Endothelial cell of umbilical vein (primary cell): Measurements from ENCODE around the gene CDKN3. TPM values are rescaled to one million over a fixed set of nuclear protein-coding genes. Genes with fewer than 3 reads are reported as not detected.

ENCODE experiments used
- BruUV-seq: library from RNA; stranded (reverse); fragments of 400-500 nt; replicated peaks from 2 replicates; lab custom pipeline; 2021; lab: Mats Ljungman, UMichigan
- CTCF ChIA-PET: fragments of 300-600, 350-600 bp; sonication (Branson Sonifier 250); formaldehyde crosslinking; loops from one replicate; lab custom pipeline; 2021; ENCODE audit warnings: antibody characterized with exemption, inconsistent platforms; lab: Charles Lee
- POLR2A ChIA-PET: fragments of 300-600, 350-600 bp; sonication (Branson Sonifier 250); formaldehyde crosslinking; loops from one replicate; lab custom pipeline; 2021; ENCODE audit warnings: antibody characterized with exemption, inconsistent platforms; lab: Charles Lee
- DNase-seq: peaks from one replicate; pipeline ENCODE4 v3.0.0-alpha.2; 2011; ENCODE audit warnings: low read depth, low spot score
- FAIRE-seq: peaks from 2 replicates; lab custom pipeline; 2011; peaks lifted over from hg19 to GRCh38; lab: Jason Lieb, UNC
- H2AFZ ChIP-seq: 2 replicates; pipeline ENCODE4 v1.6.0; 2012; ENCODE audit warnings: low read depth, low read length, control low read depth, inconsistent platforms
- H3K27ac ChIP-seq: 2 replicates; pipeline ENCODE4 v1.5.1; 2011; ENCODE audit warnings: low read depth, mild to moderate bottlenecking, control low read depth, low read length, moderate library complexity; ENCODE audit not compliant: insufficient read depth
- H3K27me3 ChIP-seq, 2 experiments: 2 replicates each; pipeline versions ENCODE4 v1.6.0 to v1.6.1; 2011; ENCODE audit warnings: low read length in 2 of 2, mixed read lengths in 1 of 2; ENCODE audit not compliant: control insufficient read depth in 2 of 2, insufficient read depth in 2 of 2
- H3K36me3 ChIP-seq, 2 experiments: 2 replicates in 1 of 2; 3 replicates in 1 of 2; pipeline ENCODE4 v1.5.1; 2011; ENCODE audit warnings: low read length in 2 of 2, mild to moderate bottlenecking in 1 of 2, moderate library complexity in 1 of 2; ENCODE audit not compliant: control insufficient read depth in 2 of 2, insufficient read depth in 2 of 2; ENCODE audit errors: extremely low read depth in 1 of 2
- H3K4me1 ChIP-seq: 3 replicates; pipeline ENCODE4 v1.5.1; 2011; ENCODE audit warnings: mild to moderate bottlenecking, low read length; ENCODE audit not compliant: control insufficient read depth, insufficient read depth; ENCODE audit errors: extremely low read depth
- H3K4me2 ChIP-seq: 2 replicates; pipeline ENCODE4 v1.6.1; 2011; ENCODE audit warnings: low read length, control low read depth, mixed read lengths; ENCODE audit not compliant: insufficient read depth
- H3K4me3 ChIP-seq, 3 experiments: fragments of 200-600 bp in 1 of 3; sonication (generic), shearing (Covaris generic) in 1 of 3; replicated peaks in 1 of 3; 2 replicates each; pipeline ENCODE4 v1.5.1; 2011 to 2016; ENCODE audit warnings: control low read depth in 3 of 3, low read length in 3 of 3, mild to moderate bottlenecking in 2 of 3, inconsistent platforms in 1 of 3, low read depth in 1 of 3, moderate library complexity in 1 of 3; ENCODE audit not compliant: insufficient read depth in 1 of 3
- H3K79me2 ChIP-seq: 2 replicates; pipeline ENCODE4 v1.6.0; 2012; ENCODE audit warnings: low read length, inconsistent platforms; ENCODE audit not compliant: control insufficient read depth, insufficient read depth
- H3K9ac ChIP-seq: replicated peaks from 2 replicates; pipeline ENCODE3; 2011; ENCODE audit warnings: low read length, control low read depth; ENCODE audit not compliant: insufficient read depth; ENCODE audit errors: extremely low read depth
- H3K9me1 ChIP-seq: replicated peaks from 3 replicates; pipeline ENCODE4 v1.6.0; 2011; ENCODE audit warnings: mild to moderate bottlenecking, low read length; ENCODE audit not compliant: control insufficient read depth, insufficient read depth; ENCODE audit errors: extremely low read depth
- H3K9me3 ChIP-seq: replicated peaks from 2 replicates; pipeline ENCODE4 v1.5.1; 2012; ENCODE audit warnings: low read length, inconsistent platforms; ENCODE audit not compliant: control insufficient read depth, insufficient read depth
- H4K20me1 ChIP-seq: replicated peaks from 2 replicates; pipeline ENCODE3; 2011; ENCODE audit warnings: mild to moderate bottlenecking, low read length; ENCODE audit not compliant: control insufficient read depth, insufficient read depth; ENCODE audit errors: extremely low read depth
- CTCF ChIP-seq, 2 donors: IDR thresholded peaks; 1 replicate in 1 of 2; 2 replicates in 1 of 2; pipeline ENCODE4 v1.5.1; 2011; ENCODE audit warnings: low read length in 2 of 2, mild to moderate bottlenecking in 2 of 2, moderate library complexity in 2 of 2, control low read depth in 1 of 2, inconsistent platforms in 1 of 2, low read depth in 1 of 2; ENCODE audit not compliant: insufficient read depth in 1 of 2; ENCODE audit errors: extremely low read depth in 1 of 2
- EZH2 ChIP-seq: IDR thresholded peaks from 2 replicates; pipeline ENCODE4 v1.6.1; 2012; ENCODE audit warnings: borderline replicate concordance, low read depth, mild to moderate bottlenecking, moderate library complexity, low read length, inconsistent platforms; ENCODE audit not compliant: severe bottlenecking
- FOS ChIP-seq: IDR thresholded peaks from 2 replicates; pipeline ENCODE4 v1.6.1; 2011; ENCODE audit warnings: mild to moderate bottlenecking, low read length, moderate library complexity, borderline replicate concordance; ENCODE audit not compliant: insufficient read depth
- GATA2 ChIP-seq: IDR thresholded peaks from 2 replicates; pipeline ENCODE4 v1.7.0; 2011; ENCODE audit warnings: low read depth, mild to moderate bottlenecking, moderate library complexity, mixed read lengths, low read length; ENCODE audit not compliant: insufficient read length, insufficient read depth
- JUN ChIP-seq: IDR thresholded peaks from 2 replicates; pipeline ENCODE4 v1.6.1; 2011; ENCODE audit warnings: borderline replicate concordance, low read depth; ENCODE audit not compliant: insufficient read length, insufficient read depth
- MAX ChIP-seq: IDR thresholded peaks from 2 replicates; pipeline ENCODE4 v1.6.1; 2011; ENCODE audit not compliant: insufficient read depth, insufficient read length
- MYC ChIP-seq: IDR thresholded peaks from one replicate; pipeline ENCODE4 v1.6.1; 2011; ENCODE audit warnings: mild to moderate bottlenecking, low read depth, low read length
- POLR2A ChIP-seq: IDR thresholded peaks from 2 replicates; pipeline ENCODE4 v1.6.1; 2012; ENCODE audit warnings: low read depth, mild to moderate bottlenecking, control low read depth, low read length
- POLR2AphosphoS5 ChIP-seq: IDR thresholded peaks from 2 replicates; pipeline ENCODE4 v1.6.1; 2012; ENCODE audit warnings: low read depth, mild to moderate bottlenecking, control low read depth, low read length, moderate library complexity; ENCODE audit not compliant: insufficient read depth
- dilution Hi-C: fragments of 300-500 bp; cut with MboI; formaldehyde crosslinking; loops from one replicate; pipeline ENCODE4 v1.15.0; 2019; ENCODE audit warnings: low sequenced_read_pairs; ENCODE audit not compliant: extremely low pct_ligation_motif_present
- intact Hi-C: fragments of 100-400 bp; cut with micrococcal nuclease; formaldehyde crosslinking; loops from one replicate; pipeline ENCODE4 v1.10.0; 2022
- polyA plus RNA-seq, 4 experiments: library from polyadenylated mRNA; depleted of rRNA in 3 of 4; stranded (reverse) in 3 of 4; unstranded in 1 of 4; fragments of >200 nt; gene quantifications; 2 replicates each; pipeline versions ENCODE4 v1.2.1 to v1.2.3, GENCODE V29; 2011 to 2012; ENCODE audit warnings: missing spikeins in 1 of 4
- total RNA-seq: library from RNA; stranded (reverse); gene quantifications from 2 replicates; pipeline ENCODE4 v1.2.3, GENCODE V29; 2021

Gene CDKN3
- total and polyA plus RNA-seq, 2 donors (not counting 3 experiments of a cell fraction or from before 2014, with no cell fraction given) = 36.6 to 52.0 TPM

- no peak overlapping the region for H3K4me3 ChIP-seq
- H3K9ac ChIP-seq = no peak overlapping the region
- no peaks in the 10 kb centered on the region for H4K20me1 ChIP-seq
- no peaks in the 10 kb centered on the region for H3K27me3 ChIP-seq
- DNase-seq (no peak), FAIRE-seq (no peak)
- no peaks in the 10 kb centered on the region for H3K4me1 ChIP-seq
- no peaks in the 10 kb centered on the region for H3K9me1 ChIP-seq
- dilution Hi-C loops (no loop called here), intact Hi-C loops (no loop called here)
- no peak overlapping the region for H3K27ac ChIP-seq
- no TSS peak for BruUV-seq
- CTCF ChIA-PET = interaction anchor here (0.5 kb wide), 1 partner anchor 71 kb away, joined by 3 read pairs; no protein-coding TSS in a partner anchor
- TF ChIP-seq POLR2A (no peak), MAX (no peak), POLR2AphosphoS5 (no peak), GATA2 (no peak), JUN (no peak), FOS (no peak), CTCF (IDR thresholded peaks at IDR 0.05; ENCODE audit: extremely low read depth in 1 of 2, insufficient read depth in 1 of 2, low read depth in 1 of 2, low read length in 2 of 2) (no peak), MYC (no peak), EZH2 (no peak)
- POLR2A ChIA-PET = no interaction called here
- H3K79me2 ChIP-seq = peaks cover 2% of the 10 kb centered on the region
- no peaks in the 10 kb centered on the region for H3K9me3 ChIP-seq
- no peak overlapping the region for H3K4me2 ChIP-seq
- no peak overlapping the region for H2AFZ ChIP-seq
- peaks cover 12 to 14% of the 10 kb centered on the region in 2 experiments for H3K36me3 ChIP-seq
These were observed 28.9 kb downstream of the CDKN3 start for GRCh38 chr14:54425537-54426274.
